GM19397 (cell line): ENCODE measurements around the gene ACIN1.

Experiments used
- ATAC-seq: cut with Tn5 transposase; IDR thresholded peaks from one replicate; pipeline ENCODE4 v1.9.1; 2021; ENCODE audit warnings: mild to moderate bottlenecking, moderate library complexity; ENCODE audit not compliant: unreplicated experiment

The ACIN1 gene

GRCh38 chr14:23085458-23085857 is 9.5 kb downstream of the ACIN1 start:
- no peak for ATAC-seq

- no peak for ATAC-seq
These were observed 14.5 kb downstream of the ACIN1 start for GRCh38 chr14:23080474-23080873.

- ATAC-seq: no peak
These were observed 15.2 kb downstream of the ACIN1 start for GRCh38 chr14:23079716-23080115.

GRCh38 chr14:23078692-23079116 is 16.2 kb downstream of the ACIN1 start:
- no peak for ATAC-seq

GRCh38 chr14:23077962-23078361 is 17.0 kb downstream of the ACIN1 start:
- ATAC-seq: no peak

- ATAC-seq: no peak
These were observed 18.0 kb downstream of the ACIN1 start for GRCh38 chr14:23076785-23077408.

GRCh38 chr14:23074906-23075305 is 20.0 kb downstream of the ACIN1 start:
- ATAC-seq: no peak

- no peak for ATAC-seq
These were observed 22.9 kb downstream of the ACIN1 start for GRCh38 chr14:23071921-23072539.

- ATAC-seq: peak; percentile 89
These were observed 23.6 kb downstream of the ACIN1 start for GRCh38 chr14:23071244-23071920.

- no peak for ATAC-seq
These were observed 24.4 kb downstream of the ACIN1 start for GRCh38 chr14:23070262-23071129.

GRCh38 chr14:23069413-23069806 is 25.5 kb downstream of the ACIN1 start:
- ATAC-seq: no peak

GRCh38 chr14:23068789-23069412 is 26.0 kb downstream of the ACIN1 start:
- ATAC-seq: peak; percentile 54

GRCh38 chr14:23067847-23068788 is 26.8 kb downstream of the ACIN1 start:
- ATAC-seq: no peak

GRCh38 chr14:23066855-23067744 is 27.8 kb downstream of the ACIN1 start:
- no peak for ATAC-seq

GRCh38 chr14:23066368-23066767 is 28.6 kb downstream of the ACIN1 start:
- ATAC-seq: no peak

GRCh38 chr14:23063601-23064000 is 31.3 kb downstream of the ACIN1 start:
- no peak for ATAC-seq

- no peak for ATAC-seq
These were observed 32.9 kb downstream of the ACIN1 start for GRCh38 chr14:23062002-23062401.

GRCh38 chr14:23060536-23061260 is 34.2 kb downstream of the ACIN1 start:
- no peak for ATAC-seq
